NCI-H1694 (cell line): ENCODE data around the gene SSC5D.
A peak's percentile ranks its signal among the peaks of the same experiment; 100 is the strongest.

Experiments used
- DNase-seq: peaks from one replicate; lab custom pipeline; 2025; lab: John Stamatoyannopoulos, UW

SSC5D gene

DNA sequence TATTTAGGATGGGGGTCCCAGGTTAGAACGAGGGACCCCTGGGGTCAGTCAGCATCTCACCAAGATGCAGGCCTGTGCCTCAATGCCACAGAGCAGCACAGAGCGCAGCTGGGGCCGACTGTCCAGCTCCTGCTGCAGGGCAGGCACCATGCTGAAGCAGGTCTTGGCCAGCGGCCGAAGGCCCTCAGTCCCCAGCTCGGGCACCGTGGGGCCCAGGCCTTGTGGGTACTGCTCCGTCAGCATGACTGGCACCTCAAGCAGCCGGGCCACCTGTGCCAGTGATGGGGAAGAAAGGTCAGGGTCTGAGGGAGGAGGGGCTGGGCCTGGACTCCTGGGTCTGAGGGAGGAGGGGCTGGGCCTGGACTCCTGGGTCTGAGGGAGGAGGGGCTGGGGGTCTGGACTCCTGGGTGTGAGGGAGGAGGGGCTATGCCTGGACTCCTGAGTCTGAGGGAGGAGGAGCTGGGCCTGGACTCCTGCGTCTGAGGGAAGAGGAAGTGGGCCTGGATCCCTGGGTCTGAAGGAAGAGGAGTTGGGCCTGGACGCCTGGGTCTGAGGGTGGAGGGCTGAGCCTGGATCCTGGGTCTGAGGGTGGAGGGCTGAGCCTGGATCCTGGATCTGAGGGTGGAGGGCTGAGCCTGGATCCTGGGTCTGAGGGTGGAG is 32.5 kb upstream of the SSC5D start:
- no peak for DNase-seq

DNA sequence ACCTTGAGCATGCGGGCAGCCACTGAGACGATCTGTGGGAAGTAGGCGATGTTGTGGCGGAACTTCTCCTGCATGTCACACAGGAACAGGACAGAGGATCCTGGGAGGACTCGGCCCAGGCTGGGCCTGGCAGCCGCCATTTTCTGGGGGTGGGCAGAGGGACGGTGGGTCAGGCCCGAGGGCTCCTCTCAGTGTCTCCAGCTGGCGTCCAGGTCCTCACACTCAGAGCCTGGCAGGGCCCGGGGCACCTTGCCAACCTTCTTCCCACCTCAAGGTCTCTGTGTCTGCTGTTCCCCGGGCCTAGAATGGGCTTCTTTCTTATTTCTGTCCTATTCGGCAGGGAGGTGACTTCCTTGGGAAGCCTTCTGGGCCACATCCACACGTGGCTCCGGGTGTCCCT is 31.9 kb upstream of the SSC5D start:
- no peak for DNase-seq

DNA sequence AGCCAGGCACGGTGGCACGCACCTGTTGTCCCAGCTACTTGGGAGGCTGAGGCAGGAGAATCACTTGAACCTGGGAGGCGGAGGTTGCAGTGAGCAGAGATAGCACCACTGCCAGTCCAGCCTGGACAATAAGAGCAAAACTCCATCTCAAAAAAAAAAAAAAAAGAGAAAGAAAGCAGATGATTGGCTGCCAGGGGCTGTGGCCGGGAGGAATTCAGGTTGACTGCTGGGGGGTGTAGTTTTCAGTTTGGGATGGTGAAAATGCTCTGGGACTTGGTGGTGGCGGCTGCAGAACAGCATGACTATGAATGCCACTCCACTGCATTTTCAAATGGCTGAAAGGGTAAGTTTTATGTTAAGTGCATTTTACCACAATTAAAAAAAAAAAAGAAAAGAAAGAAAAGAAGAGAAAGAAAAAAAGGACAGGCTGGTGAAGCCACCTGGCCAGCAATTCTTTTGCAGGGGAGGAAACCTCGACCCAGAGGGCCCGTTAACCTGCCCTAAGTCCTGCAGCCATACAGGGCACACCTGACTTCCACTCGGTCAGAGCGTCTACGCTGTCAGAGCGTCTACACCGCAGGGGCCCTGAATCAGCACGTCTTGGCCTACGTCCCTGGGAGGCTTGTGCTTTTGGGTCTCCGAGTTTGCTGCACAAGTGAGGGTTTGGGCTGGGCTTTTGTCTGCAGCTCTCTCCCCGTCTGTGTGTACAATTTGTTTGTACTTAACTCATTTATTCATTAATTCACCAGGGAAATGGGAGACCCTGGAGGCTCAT is 30.4 kb upstream of the SSC5D start:
- DNase-seq: no peak

DNA sequence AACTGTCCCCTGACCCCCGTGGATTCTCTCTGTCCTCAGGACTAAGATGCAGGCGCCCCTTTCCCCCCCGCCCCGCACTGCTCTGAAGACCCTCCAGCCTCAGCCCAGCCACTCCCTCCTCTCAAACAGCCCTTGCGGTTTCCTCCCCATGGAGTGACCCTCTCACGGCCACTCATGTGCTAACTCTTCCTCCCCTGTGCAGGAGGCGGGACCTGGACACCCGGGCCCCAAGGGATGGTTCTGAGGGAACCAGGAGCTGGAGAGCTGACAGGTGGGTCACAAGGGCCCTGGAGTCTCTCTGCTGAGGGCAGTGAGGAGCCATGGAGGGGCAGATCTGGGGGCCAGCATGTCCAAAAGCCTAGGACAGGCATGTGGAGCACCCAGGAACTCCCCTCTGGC is 28.7 kb upstream of the SSC5D start:
- no peak for DNase-seq

DNA sequence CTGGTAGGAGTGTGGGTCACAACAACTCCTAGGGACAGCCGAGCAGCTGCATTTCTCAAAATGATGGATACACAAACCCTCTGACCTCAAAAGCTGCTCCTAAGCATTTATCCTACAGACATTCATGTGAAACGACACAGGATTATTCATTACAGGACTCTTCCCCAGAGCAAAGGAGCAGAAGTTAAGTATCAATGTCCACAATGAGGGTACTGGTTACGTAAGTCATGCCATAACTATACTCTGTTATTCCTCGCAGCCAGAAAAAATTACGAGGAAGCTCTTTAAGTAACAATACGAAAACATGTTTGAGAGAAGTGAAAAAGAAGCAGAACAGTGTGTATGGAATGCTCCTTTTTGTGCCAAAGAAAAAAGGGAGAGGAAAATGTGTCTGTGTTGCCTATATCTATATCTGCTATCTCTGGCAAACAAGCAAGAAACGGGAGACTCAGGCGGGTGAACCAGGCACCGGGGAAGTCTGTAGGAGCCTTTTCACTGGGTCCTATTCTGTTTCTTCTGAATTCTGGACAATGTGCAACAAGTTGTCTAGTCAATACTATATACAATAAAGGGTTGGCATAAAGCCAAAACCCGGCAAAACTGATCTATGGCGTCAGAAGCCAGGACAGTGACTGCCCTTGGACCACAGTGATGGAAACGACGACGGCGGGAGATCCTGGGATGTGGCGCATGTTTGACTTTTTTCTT is 28.1 kb upstream of the SSC5D start:
- no peak for DNase-seq

DNA sequence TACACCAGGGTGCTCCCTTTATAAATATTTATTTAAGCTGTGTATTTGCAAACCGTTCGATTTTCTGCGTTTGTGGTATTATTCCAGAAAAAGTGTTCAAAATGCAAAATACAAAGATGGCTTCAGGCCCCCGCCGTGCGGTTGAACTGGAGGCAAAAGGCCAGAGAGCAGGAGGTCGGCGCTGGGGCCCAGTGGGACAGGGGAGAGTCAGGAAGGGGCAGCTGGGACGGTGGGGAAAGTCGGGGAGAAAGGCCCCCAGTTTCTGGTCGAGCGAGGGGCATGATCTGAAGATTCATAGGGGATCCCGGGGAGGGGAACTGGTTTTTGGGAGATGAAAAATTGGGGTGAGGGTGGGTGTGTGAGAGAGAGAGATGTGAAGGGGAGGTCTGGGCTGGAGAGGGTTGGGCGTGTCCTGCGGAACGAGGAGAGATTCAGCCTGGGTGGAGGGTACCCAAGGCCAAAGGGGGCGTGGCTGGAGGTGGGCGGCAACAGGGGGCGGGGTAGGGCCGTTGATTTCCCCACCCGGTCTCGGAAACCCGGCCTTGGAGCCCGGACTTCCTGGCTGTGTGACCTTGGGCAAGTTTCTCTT is 27.5 kb upstream of the SSC5D start:
- peak; percentile 40 for DNase-seq

DNA sequence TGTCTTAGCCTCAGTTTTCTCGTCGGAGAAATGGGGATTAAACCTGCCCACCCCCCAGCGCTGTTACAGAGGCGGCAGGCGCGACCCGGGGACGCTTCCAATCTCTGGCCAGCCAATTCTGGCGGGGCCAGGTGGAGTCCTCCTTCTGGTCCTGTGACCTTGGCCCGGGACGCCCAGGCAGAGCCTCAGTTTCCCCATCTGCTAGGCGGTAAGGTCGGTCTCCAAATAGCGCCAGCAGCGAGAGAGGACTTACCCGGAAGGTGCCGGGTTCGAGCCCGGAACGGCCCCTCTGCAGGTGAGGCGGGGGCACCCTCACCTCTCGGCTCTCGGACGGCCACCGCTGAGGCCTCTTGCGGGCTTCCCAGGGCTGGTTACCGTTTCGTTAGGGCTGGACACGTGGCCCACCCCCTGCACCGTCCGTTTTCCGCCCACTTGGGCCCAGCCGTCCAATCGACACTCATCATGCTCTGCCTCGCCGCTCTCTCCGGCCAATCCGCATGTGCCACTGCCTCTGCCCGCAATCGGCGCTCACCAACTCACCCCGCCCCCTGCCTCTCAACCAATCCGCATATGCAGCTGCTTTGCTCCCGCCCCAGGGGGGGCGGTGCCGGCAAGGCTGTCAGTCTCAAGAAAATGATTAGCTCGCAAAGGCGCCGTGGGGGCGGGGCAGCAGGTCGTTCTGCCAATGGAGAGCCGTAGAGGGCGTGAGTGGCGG is 26.8 kb upstream of the SSC5D start, which contains the start of gene ISOC2:
TSS of gene ISOC2 (minus strand) at position 384 of the 715 bp plus-strand sequence. CDS start 5,156 bp downstream, outside the sequence.
- DNase-seq: peak; percentile 98

DNA sequence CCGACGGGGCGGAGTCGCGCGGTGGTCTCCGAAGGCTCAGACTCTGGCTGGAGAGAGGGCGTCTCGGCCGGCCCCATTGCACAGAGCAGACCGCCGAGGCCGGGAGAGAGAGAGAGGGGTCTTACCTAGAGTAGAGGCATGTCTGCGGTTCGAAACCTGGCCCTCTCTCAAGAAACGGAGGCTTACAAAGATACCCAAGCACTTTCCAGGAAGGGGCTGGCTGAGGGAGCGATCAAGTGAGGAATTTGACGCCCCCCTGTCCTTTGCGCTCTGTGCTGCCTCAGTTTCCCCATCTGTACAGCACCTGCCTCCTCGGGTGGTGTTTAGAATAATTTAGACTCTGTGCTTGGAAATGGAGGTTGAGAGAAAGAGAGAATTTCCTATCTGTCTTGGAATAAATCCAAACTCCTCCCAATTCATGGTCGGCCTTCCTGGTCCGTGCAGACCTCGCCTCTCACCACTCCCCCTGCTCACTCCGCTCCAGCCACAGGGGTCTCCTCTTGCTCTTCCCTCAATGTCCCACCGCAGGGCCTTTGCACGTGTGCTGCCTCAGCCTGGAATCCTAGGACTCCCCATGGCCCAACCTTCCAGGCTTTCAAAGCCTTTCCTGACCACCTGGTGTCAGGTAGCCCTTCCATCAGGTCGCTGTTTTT is 26.1 kb upstream of the SSC5D start:
- DNase-seq: no peak

DNA sequence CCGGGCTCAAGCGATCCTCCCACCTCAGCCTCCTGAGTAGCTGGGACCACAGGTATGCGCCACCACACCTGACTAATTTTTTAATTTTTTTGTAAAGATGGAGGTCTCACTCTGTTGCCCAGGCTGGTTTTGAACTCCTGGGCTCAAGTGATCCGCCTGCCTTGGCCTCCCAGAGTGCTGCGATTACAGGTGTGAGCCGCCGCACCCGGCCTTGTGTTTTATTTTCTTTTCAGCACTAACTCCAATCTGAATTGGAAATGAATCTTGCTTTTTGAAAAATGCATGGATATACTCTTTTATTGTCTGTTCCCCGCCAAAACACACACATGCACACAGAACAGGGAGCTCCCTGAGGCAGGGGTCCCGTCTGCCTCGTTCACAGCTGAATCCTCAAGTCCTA is 25.5 kb upstream of the SSC5D start:
- no peak for DNase-seq

DNA sequence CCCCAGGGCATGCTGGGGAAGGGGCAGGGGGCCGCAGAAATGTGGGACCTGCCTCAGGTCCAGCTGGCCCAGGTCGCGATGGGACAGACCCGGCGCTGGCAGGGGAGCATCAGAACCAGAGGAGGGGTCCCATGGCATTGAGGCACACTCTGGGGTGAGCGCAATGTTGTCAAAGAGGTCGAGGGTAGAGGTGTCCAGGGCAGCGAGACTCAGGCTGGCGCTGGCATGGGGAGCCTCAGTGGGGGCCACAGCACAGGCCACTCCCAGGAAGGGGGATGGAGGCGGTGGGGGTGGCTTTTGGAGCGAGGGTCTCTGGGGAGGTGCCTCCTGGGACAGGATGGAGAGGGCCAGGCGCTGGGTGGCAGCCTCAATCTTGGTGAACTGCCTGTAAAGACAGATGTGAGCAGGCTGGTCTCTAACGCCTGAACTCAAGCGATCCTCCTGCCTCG is 24.6 kb upstream of the SSC5D start:
- DNase-seq: no peak

DNA sequence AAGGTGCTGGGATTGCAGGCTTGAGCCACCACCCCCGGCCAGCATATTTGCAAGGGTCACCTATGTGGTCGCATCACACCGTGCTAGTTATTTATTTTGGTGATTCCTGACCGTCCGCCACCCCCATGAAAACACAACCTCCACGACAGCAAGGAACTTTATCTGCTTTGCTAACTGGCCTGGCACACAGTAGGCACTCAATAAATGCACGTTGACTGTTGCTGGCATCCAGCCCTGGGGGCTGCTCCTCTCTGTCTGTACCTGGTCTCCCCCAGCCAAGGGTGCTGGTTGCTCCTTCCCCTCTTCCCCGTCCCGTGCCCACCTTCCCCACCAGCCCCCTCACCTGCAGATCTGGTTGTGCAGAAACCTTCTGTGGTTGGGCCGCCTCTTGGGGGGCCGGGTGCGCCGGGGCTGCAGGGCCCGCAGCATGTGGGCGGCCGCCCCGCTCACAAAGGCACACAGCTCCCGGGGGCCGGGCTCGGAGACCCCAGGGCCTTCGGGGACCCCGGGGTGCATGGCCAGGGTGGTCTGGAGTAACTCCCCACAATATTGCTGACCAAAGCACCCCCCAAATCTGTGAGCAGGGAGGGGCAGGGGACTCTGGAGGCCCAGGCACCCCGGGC is 24.1 kb upstream of the SSC5D start:
- DNase-seq: no peak

DNA sequence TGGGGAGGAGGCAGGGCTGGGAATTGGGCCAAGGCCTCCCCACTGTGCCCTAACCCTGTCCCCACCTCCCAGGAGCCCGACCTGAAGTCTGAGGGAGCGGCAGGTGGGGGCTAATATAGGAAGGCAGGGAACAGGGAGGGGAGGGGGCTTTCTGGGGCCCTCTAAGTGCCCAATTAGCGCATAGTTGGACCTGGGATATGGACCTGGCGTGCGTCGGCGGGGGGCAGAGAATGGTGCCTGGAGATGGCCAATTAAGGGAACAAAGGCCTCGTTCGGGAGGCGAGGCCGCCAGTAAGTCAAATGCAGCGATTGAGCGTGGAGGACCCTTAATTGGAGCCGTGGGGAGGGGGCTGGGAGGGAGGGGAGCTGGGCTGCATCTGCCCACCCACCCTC is 23.6 kb upstream of the SSC5D start, which contains the start of gene C19orf85:
TSS of gene C19orf85 (minus strand) at position 90 of the 393 bp plus-strand sequence. CDS start 197 bp downstream, outside the sequence.
- no peak for DNase-seq

DNA sequence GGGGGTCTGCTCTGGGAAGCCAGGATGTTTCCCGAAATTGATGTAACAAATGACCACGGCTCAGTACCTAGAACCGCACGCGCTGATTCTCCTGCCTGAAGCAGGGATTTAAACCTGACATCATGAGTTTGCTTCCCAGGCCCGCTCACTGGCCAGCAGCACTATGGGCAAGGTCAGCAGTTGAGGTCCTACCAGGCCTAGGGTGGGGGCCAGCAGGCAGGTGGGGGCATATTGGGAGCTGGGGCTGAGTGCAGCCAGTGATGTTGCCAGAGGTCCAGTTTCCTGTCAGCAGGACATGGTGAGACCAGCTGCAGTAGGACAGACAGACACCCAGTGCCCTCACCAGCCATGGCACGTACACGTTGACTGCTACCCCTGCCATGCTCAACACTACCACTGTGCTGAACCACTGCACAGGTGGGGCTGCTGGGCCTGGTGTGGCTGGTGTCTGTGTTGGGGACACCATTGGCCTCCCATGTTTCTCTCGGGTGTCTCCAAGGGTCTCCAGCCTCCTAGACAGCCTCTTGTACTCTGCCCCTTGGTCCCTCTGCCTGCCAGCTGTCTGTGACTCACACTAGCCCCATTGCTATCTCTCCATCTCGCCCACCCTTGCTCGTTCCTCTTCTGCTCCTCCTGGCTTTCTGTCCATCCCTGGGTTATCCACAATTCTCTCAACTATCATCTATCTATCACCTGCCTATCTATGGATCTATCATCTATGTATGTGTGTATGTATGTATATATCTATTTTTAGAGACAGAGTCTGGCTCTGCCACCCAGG is 22.6 kb upstream of the SSC5D start:
- DNase-seq: no peak

DNA sequence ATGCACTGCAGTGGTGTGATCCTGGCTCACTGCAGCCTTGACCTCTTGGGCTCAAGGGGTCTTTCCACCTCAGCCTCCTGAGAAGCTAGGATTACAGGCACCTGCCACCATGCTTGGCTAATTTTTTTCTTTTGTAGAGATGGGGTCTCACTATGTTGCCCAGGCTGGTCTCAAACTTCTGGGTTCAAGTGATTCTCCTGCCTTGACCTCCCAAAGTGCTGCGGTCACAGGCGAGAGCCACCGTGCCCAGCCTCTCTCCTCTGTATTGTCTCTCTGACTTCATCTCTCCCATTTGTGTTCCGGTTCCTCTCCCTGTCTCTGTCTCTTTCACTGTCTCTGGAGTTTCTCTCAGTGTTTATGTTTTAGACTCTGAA is 22.0 kb upstream of the SSC5D start:
- no peak for DNase-seq

DNA sequence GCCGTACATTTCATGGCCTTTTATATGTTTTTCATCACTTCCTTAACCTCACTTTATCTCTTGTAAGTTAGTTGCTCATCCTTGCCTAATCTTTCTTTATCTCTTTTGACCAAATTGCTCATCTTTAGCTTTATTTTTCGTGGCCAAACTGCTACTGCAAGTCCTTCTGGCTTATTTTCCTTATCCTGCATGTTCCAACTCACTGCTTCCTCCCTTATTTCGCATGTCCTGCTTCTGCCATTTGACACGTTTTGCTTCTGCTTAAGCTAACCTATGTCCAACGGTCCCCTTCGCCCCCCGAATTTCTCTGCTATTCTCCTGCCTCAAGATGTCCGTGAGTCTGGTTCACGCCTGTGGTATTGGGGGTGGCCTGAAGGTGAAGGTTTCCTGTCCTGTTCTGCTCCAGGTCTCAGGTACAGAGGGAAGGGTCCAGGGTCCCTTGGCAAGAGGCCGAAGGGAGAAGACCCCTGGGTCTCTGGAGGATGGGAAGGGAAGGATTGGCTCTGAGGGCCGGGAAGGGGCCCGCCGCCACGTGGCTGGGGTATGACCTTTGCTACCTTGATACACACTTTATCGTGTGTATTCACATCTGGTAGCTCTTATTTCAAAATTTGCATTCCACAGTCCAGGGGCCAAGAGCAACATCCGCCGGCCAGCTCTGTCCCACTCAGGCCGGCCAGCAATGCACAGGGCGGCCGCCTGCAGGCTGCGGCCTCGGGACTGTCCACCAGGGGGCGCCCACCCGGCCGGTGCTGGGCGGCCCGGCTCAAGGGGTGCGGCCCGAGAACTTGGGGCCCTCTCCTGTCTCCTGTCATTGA is 20.8 kb upstream of the SSC5D start:
- no peak for DNase-seq

DNA sequence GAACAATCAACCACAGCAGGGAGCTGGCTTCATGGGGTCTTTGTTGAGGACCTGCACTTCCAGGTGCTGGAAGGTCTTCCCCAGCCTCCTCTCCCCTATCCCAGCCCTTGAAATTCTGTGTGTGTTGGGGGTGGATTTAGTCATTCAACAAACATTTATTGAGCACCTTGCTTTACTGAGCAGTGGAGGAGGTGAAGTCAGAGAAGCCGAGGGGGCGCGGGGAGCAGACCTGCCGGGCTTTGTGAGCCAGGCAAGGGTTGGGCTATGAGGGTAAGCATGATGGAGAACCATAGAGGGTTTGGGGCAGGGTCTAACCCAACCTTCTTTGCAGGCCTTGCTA is 20.2 kb upstream of the SSC5D start:
- DNase-seq: no peak

DNA sequence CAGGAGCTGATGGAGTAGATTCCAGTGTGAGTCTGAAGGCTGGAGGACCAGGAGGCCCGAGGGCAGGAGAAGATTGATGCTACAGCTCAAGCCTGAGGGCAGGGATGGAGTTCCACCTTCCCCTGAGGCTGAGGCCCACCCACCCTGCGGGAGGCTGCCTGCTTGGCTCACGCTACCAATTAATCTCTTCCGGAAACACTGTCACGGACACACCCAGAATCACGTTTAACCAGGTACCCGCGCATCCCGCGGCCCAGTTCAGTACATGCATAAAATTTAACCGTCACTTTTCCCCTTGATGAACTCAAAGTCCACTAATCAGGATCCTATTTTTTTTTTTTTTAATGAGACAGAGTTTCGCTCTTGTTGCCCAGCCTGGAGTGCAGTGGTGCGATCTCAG is 17.0 kb upstream of the SSC5D start:
- no peak for DNase-seq

DNA sequence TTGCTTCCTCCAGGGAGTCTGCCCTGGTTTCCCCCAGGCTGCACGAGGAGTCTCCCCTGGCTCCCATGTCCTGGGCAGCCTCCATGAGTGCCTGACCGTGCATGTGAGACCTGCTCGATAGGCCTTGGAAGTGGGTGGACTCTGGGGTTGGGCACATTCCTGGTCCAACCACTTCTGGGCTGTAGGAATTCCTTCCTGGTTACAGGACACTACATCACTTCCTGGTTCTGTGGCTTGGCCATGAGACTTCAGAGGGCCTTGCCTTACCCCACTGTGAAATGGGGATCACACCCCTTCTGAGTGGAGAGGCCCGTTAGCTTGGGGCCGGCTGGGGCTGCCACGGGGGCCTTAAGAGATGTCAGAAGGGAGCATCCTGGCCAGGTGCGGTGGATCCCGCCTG is 15.8 kb upstream of the SSC5D start:
- DNase-seq: no peak
